CD4-positive, alpha-beta T cell treated with Interferon alpha-2 for 1 hour (primary cell): ENCODE measurements around the gene RAD21L1.

Source experiments
- DNase-seq, 2 donors: peaks; one replicate each; pipeline ENCODE4 v3.0.0-alpha.2; 2020 to 2022

RAD21L1 gene

GRCh38 chr20:1225783-1226654 lies at the start of gene RAD21L1:
RAD21L1 (plus strand) TSS chr20:1226044; CDS start chr20:1228454, 2,410 bp downstream.
- peak; percentile 72 to 83 for DNase-seq

- DNase-seq = no peak
Observed at GRCh38 chr20:1177680-1178079, 48.2 kb upstream of the RAD21L1 start.

- DNase-seq = no peak
Observed at GRCh38 chr20:1178103-1178502, 47.7 kb upstream of the RAD21L1 start.

GRCh38 chr20:1178623-1179022 lies 47.2 kb upstream of the RAD21L1 start:
- no peak for DNase-seq

- no peak for DNase-seq
Observed at GRCh38 chr20:1180949-1181348, 44.9 kb upstream of the RAD21L1 start.

- DNase-seq = no peak
Observed at GRCh38 chr20:1182106-1182505, 43.7 kb upstream of the RAD21L1 start.

GRCh38 chr20:1183153-1183552 lies 42.7 kb upstream of the RAD21L1 start:
- no peak for DNase-seq

GRCh38 chr20:1184260-1184637 lies 41.6 kb upstream of the RAD21L1 start:
- no peak for DNase-seq

- no peak for DNase-seq
Observed at GRCh38 chr20:1184638-1185315, 41.1 kb upstream of the RAD21L1 start, which contains the start of gene TMEM74B. TMEM74B (minus strand) TSS chr20:1184981; CDS start chr20:1183801, 1,180 bp downstream.

- no peak for DNase-seq
Observed at GRCh38 chr20:1185316-1185741, 40.5 kb upstream of the RAD21L1 start.

- peak; percentile 24 to 43 for DNase-seq
Observed at GRCh38 chr20:1185790-1186334, 40.0 kb upstream of the RAD21L1 start.

- no peak for DNase-seq
Observed at GRCh38 chr20:1186367-1186991, 39.4 kb upstream of the RAD21L1 start.

GRCh38 chr20:1187605-1188171 lies 38.2 kb upstream of the RAD21L1 start:
- DNase-seq = no peak

- DNase-seq = no peak
Observed at GRCh38 chr20:1188347-1188746, 37.5 kb upstream of the RAD21L1 start.

GRCh38 chr20:1189827-1190226 lies 36.0 kb upstream of the RAD21L1 start:
- DNase-seq = no peak

GRCh38 chr20:1190847-1191246 lies 35.0 kb upstream of the RAD21L1 start:
- DNase-seq = no peak

- no peak for DNase-seq
Observed at GRCh38 chr20:1191299-1191698, 34.5 kb upstream of the RAD21L1 start.

- no peak for DNase-seq
Observed at GRCh38 chr20:1195226-1195625, 30.6 kb upstream of the RAD21L1 start.

GRCh38 chr20:1196634-1197033 lies 29.2 kb upstream of the RAD21L1 start:
- no peak for DNase-seq

- no peak for DNase-seq
Observed at GRCh38 chr20:1197801-1198200, 28.0 kb upstream of the RAD21L1 start.

- no peak for DNase-seq
Observed at GRCh38 chr20:1198751-1199150, 27.1 kb upstream of the RAD21L1 start.

- DNase-seq = no peak
Observed at GRCh38 chr20:1199212-1199873, 26.5 kb upstream of the RAD21L1 start.
